Left renal cortex interstitium (tissue), 4 donors: ENCODE measurements around the gene IL22RA1. TPM values are rescaled to one million over a fixed set of nuclear protein-coding genes. Genes with fewer than 3 reads are reported as not detected.

Source experiments
- DNase-seq, 4 donors: peaks; one replicate each; pipeline ENCODE4 v3.0.0-alpha.2; 2013; ENCODE audit warnings: low read depth in 4 of 4, low spot score in 2 of 4, missing footprints in 1 of 4
- polyA plus RNA-seq, 4 donors: library from polyadenylated mRNA; unstranded; fragments of 120-200 nt; gene quantifications; one replicate each; pipeline ENCODE4 v1.2.1, GENCODE V29; 2013; ENCODE audit not compliant: insufficient read length in 4 of 4

IL22RA1 gene
- polyA plus RNA-seq, 4 donors, result 2.8 to 3.9 (median 3.6) TPM

GRCh38 chr1:24168245-24168644 lies 25.3 kb upstream of the IL22RA1 start:
- no peak for DNase-seq

GRCh38 chr1:24167008-24167407 lies 24.1 kb upstream of the IL22RA1 start:
- DNase-seq, result no peak

- DNase-seq, result no peak
These were observed 22.6 kb upstream of the IL22RA1 start for GRCh38 chr1:24165500-24165899.

GRCh38 chr1:24164004-24164403 lies 21.1 kb upstream of the IL22RA1 start:
- no peak for DNase-seq

GRCh38 chr1:24162201-24162600 lies 19.3 kb upstream of the IL22RA1 start:
- DNase-seq, result no peak

- no peak for DNase-seq
These were observed 18.3 kb upstream of the IL22RA1 start for GRCh38 chr1:24161270-24161669.

GRCh38 chr1:24159366-24159765 lies 16.4 kb upstream of the IL22RA1 start:
- no peak for DNase-seq

- DNase-seq, result no peak
These were observed 15.1 kb upstream of the IL22RA1 start for GRCh38 chr1:24157918-24158481.

- no peak for DNase-seq
These were observed 13.8 kb upstream of the IL22RA1 start for GRCh38 chr1:24156542-24157260.

- no peak for DNase-seq
These were observed 12.3 kb upstream of the IL22RA1 start for GRCh38 chr1:24155011-24155782.

GRCh38 chr1:24154215-24154614 lies 11.3 kb upstream of the IL22RA1 start:
- no peak for DNase-seq

- DNase-seq, result no peak
These were observed 9.9 kb upstream of the IL22RA1 start for GRCh38 chr1:24152631-24153494.

GRCh38 chr1:24151175-24151533 lies 8.2 kb upstream of the IL22RA1 start:
- peak; percentile 30 to 69 (median 54) for DNase-seq

- peak; percentile 72 to 84 (median 73) for DNase-seq
These were observed 7.6 kb upstream of the IL22RA1 start for GRCh38 chr1:24150234-24151174.

- no peak for DNase-seq
These were observed 6.9 kb upstream of the IL22RA1 start for GRCh38 chr1:24149866-24150233.

- no peak for DNase-seq
These were observed 4.9 kb upstream of the IL22RA1 start for GRCh38 chr1:24147816-24148215.

GRCh38 chr1:24147194-24147593 lies 4.3 kb upstream of the IL22RA1 start:
- DNase-seq, result no peak

GRCh38 chr1:24141311-24141997 lies 1.5 kb downstream of the IL22RA1 start:
- DNase-seq, result no peak

- no peak for DNase-seq
These were observed 2.2 kb downstream of the IL22RA1 start for GRCh38 chr1:24140741-24141181.
